Lung (tissue), 12 donors: ENCODE results near the gene CCDC92B. TPM values are rescaled to one million over a fixed set of nuclear protein-coding genes. Genes with fewer than 3 reads are reported as not detected.

Source experiments
- ATAC-seq: fragments of 200-7000 bp; cut with Tn5 transposase; one replicate; pipeline ENCODE4 v1.9.1; 2020; ENCODE audit warnings: moderate number of reproducible peaks; ENCODE audit not compliant: insufficient read depth, low FRiP score
- DNase-seq, 3 donors: peaks; one replicate each; pipeline ENCODE4 v3.0.0-alpha.2; 2013 to 2017
- H3K27ac ChIP-seq, 2 donors: one replicate each; pipeline ENCODE4 v1.5.1; 2013; ENCODE audit warnings: mild to moderate bottlenecking in 2 of 2, moderate library complexity in 2 of 2, control low read depth in 1 of 2, inconsistent platforms in 1 of 2, low read depth in 1 of 2, low read length in 1 of 2
- H3K27me3 ChIP-seq, 3 donors: one replicate each; pipeline ENCODE4 v1.5.1; 2013; ENCODE audit warnings: low read length in 2 of 3; ENCODE audit not compliant: control insufficient read depth in 3 of 3, insufficient read depth in 3 of 3
- H3K36me3 ChIP-seq, 4 donors: one replicate each; pipeline ENCODE4 v1.5.1; 2013; ENCODE audit warnings: low read length in 4 of 4, mild to moderate bottlenecking in 1 of 4, moderate library complexity in 1 of 4; ENCODE audit not compliant: control insufficient read depth in 4 of 4, insufficient read depth in 4 of 4
- H3K4me1 ChIP-seq, 5 donors: one replicate each; pipeline ENCODE4 v1.5.1; 2013; ENCODE audit warnings: low read length in 5 of 5, mild to moderate bottlenecking in 2 of 5, moderate library complexity in 1 of 5; ENCODE audit not compliant: control insufficient read depth in 5 of 5, insufficient read depth in 5 of 5
- H3K4me3 ChIP-seq: one replicate; pipeline ENCODE4 v1.5.1; 2013; ENCODE audit warnings: mild to moderate bottlenecking, control low read depth, moderate library complexity
- H3K9ac ChIP-seq, 2 donors: one replicate each; pipeline ENCODE4 v1.5.1; 2013; ENCODE audit warnings: low read length in 2 of 2, control low read depth in 1 of 2; ENCODE audit not compliant: insufficient read depth in 1 of 2
- H3K9me3 ChIP-seq, 4 donors: one replicate each; pipeline ENCODE4 v1.5.1; 2013; ENCODE audit warnings: low read length in 3 of 4, mild to moderate bottlenecking in 1 of 4, moderate library complexity in 1 of 4; ENCODE audit not compliant: control insufficient read depth in 4 of 4, insufficient read depth in 3 of 4
- CTCF ChIP-seq: IDR thresholded peaks from 2 replicates; pipeline ENCODE4 v1.5.1; 2012; ENCODE audit warnings: mild to moderate bottlenecking; ENCODE audit errors: control extremely low read depth, extremely low read depth
- WGBS, 2 donors: extraction: QIAGEN DNeasy Blood & Tissue Kit; methylation state at CpG; one replicate each; pipeline ENCODE4 v1.1.7; 2013; 5-methylcytosine and 5-hydroxymethylcytosine counted together
- polyA plus RNA-seq, 2 donors: library from polyadenylated mRNA; stranded (reverse); fragments of 200-250 nt; gene quantifications; one replicate each; pipeline ENCODE4 v1.2.1, GENCODE V29; 2013
- total RNA-seq, 2 donors: library from RNA; depleted of rRNA in 1 of 2; stranded (reverse); fragments of >200 nt in 1 of 2; gene quantifications; one replicate each; pipeline ENCODE4 v1.2.1, GENCODE V29; 2014 to 2021
- donor health status: control.
- donor health status: control.
- donor health status: Bipolar disorder and iron deficiency.
- donor health status: healthy.
- donor health status: DM: yes; HTN: yes; CAD: no.

CCDC92B gene
- total and polyA plus RNA-seq, 4 donors: 0.03 to 0.89 (median 0.08) TPM

- no peak for DNase-seq
- Histone ChIP-seq H3K4me1 (peaks cover 0 to 8% (median under 1%) of the 10 kb centered on the region in 5 donors), H3K9ac (no peak overlapping the region), H3K4me3 (no peak overlapping the region), H3K27me3 (no peaks in the 10 kb centered on the region), H3K9me3 (no peaks in the 10 kb centered on the region), H3K36me3 (peaks cover 7 to 43% (median 15%) of the 10 kb centered on the region in 4 donors), H3K27ac (no peak overlapping the region)
- no peak for ATAC-seq
- WGBS, 2 donors: 95 to 96% methylated on average over 16 of the region's 16 CpGs
- TF ChIP-seq CTCF: no peak
These were observed 45.8 kb downstream of the CCDC92B start for GRCh38 chr17:2703606-2704005.

GRCh38 chr17:2703181-2703580 is 46.3 kb downstream of the CCDC92B start:
- Histone ChIP-seq H3K36me3 (peaks cover 7 to 47% (median 16%) of the 10 kb centered on the region in 4 donors), H3K4me1 (peaks cover 0 to 4% (median 0%) of the 10 kb centered on the region in 5 donors), H3K27ac (no peak overlapping the region), H3K9me3 (no peaks in the 10 kb centered on the region), H3K4me3 (no peak overlapping the region), H3K9ac (no peak overlapping the region), H3K27me3 (no peaks in the 10 kb centered on the region)
- no peak for DNase-seq
- no peak for TF ChIP-seq CTCF
- no peak for ATAC-seq
- WGBS, 2 donors: 95 to 96% methylated on average over 20 of the region's 20 CpGs

- no peaks in the 10 kb centered on the region for H3K4me1 ChIP-seq
- 89 to 92% methylated on average over 22 of the region's 22 CpGs for WGBS, 2 donors
- no peaks in the 10 kb centered on the region for H3K9me3 ChIP-seq
- no peak for TF ChIP-seq CTCF
- H3K27ac ChIP-seq: no peak overlapping the region
- H3K36me3 ChIP-seq: peaks cover 7 to 57% (median 20%) of the 10 kb centered on the region in 4 donors
- no peak overlapping the region for H3K9ac ChIP-seq
- DNase-seq (no peak), ATAC-seq (no peak)
- H3K4me3 ChIP-seq: no peak overlapping the region
- no peaks in the 10 kb centered on the region for H3K27me3 ChIP-seq
These were observed 47.3 kb downstream of the CCDC92B start for GRCh38 chr17:2701996-2702741.
